Measurements from ENCODE around the gene ACLY. TPM values are rescaled to one million over a fixed set of nuclear protein-coding genes. Genes with fewer than 3 reads are reported as not detected.

Gene ACLY
- total RNA-seq, 1 donor, result 273 TPM

DNA sequence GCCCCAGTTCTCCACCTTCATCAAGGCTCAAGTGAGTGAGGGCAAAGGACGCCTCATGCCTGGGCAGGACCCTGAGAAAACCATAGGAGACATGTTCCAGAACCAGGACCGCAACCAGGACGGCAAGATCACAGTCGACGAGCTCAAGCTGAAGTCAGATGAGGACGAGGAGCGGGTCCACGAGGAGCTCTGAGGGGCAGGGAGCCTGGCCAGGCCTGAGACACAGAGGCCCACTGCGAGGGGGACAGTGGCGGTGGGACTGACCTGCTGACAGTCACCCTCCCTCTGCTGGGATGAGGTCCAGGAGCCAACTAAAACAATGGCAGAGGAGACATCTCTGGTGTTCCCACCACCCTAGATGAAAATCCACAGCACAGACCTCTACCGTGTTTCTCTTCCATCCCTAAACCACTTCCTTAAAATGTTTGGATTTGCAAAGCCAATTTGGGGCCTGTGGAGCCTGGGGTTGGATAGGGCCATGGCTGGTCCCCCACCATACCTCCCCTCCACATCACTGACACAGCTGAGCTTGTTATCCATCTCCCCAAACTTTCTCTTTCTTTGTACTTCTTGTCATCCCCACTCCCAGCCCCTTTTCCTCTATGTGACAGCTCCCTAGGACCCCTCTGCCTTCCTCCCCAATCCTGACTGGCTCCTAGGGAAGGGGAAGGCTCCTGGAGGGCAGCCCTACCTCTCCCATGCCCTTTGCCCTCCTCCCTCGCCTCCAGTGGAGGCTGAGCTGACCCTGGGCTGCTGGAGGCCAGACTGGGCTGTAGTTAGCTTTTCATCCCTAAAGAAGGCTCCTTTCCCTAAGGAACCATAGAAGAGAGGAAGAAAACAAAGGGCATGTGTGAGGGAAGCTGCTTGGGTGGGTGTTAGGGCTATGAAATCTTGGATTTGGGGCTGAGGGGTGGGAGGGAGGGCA lies 96.3 kb downstream of the ACLY start:
- Histone ChIP-seq H4K20me1 (ENCODE audit: insufficient read depth, low read length) (peaks cover 26% of the 10 kb centered on the region), H3K9me3 (ENCODE audit: low read depth, low read length) (no peaks in the 10 kb centered on the region), H3K36me3 (ENCODE audit: insufficient read depth, low read length) (peaks cover 47% of the 10 kb centered on the region), H3K27ac (ENCODE audit: low read depth, low read length) (no peak overlapping the region), H3K79me2 (ENCODE audit: insufficient read depth, low read length) (peaks cover 9% of the 10 kb centered on the region), H3K4me2 (ENCODE audit: insufficient read depth, low read length) (no peak overlapping the region), H2AFZ (ENCODE audit: low read length) (no peak overlapping the region), H3K4me3 (ENCODE audit: insufficient read depth, low read length) (no peak overlapping the region), H3K4me1 (ENCODE audit: insufficient read depth, low read length) (no peaks in the 10 kb centered on the region), H3K27me3 (ENCODE audit: insufficient read depth, low read length) (no peaks in the 10 kb centered on the region)
- peak; percentile 57 for DNase-seq (ENCODE audit: insufficient read length, low spot score, missing footprints)
- TF ChIP-seq, protein P1, sequence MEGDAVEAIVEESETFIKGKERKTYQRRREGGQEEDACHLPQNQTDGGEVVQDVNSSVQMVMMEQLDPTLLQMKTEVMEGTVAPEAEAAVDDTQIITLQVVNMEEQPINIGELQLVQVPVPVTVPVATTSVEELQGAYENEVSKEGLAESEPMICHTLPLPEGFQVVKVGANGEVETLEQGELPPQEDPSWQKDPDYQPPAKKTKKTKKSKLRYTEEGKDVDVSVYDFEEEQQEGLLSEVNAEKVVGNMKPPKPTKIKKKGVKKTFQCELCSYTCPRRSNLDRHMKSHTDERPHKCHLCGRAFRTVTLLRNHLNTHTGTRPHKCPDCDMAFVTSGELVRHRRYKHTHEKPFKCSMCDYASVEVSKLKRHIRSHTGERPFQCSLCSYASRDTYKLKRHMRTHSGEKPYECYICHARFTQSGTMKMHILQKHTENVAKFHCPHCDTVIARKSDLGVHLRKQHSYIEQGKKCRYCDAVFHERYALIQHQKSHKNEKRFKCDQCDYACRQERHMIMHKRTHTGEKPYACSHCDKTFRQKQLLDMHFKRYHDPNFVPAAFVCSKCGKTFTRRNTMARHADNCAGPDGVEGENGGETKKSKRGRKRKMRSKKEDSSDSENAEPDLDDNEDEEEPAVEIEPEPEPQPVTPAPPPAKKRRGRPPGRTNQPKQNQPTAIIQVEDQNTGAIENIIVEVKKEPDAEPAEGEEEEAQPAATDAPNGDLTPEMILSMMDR (IDR thresholded peaks at IDR 0.05; ENCODE audit: extremely low read depth, low read depth, low read length), result no peak

DNA sequence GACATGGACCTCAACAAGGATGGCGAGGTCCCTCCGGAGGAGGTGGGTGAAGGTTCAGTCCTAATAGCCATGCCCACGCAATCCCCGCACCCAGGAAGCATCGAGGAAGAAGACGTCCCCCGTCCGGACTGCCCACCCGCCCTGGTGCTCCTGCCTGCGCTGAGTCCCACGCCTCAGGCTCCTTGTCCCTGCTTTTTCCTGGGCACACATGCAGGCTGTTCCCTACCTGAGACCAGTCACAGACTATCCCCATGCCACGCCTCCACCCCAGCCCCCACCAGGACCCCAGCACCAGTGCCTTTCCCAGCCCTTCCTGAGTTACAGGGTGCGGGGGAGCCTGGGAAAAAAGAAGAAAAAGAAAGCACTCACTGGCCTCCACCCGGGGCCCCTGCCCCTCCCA lies 97.0 kb downstream of the ACLY start:
- Histone ChIP-seq H4K20me1 (ENCODE audit: insufficient read depth, low read length) (peaks cover 32% of the 10 kb centered on the region), H2AFZ (ENCODE audit: low read length) (no peak overlapping the region)

DNA sequence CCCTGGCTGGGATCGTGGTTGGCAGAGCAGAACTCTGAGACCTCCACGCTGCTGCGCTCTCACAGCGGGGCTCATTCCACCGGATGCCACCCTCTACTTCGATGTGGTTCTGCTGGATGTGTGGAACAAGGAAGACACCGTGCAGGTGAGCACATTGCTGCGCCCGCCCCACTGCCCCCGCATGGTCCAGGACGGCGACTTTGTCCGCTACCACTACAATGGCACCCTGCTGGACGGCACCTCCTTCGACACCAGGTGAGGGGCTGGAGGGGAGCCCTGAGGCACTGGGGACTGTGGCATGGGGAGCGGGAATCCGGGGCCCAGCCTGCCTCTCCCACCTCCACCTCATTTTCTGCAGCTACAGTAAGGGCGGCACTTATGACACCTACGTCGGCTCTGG lies 100.7 kb downstream of the ACLY start:
- no peaks in the 10 kb centered on the region for H3K27me3 ChIP-seq (ENCODE audit: insufficient read depth, low read length)
- H2AFZ ChIP-seq (ENCODE audit: low read length), result no peak overlapping the region
- H3K27ac ChIP-seq (ENCODE audit: low read depth, low read length), result no peak overlapping the region
- H3K4me2 ChIP-seq (ENCODE audit: insufficient read depth, low read length), result no peak overlapping the region
- H3K4me3 ChIP-seq (ENCODE audit: insufficient read depth, low read length), result no peak overlapping the region
- peaks cover 49% of the 10 kb centered on the region for H3K36me3 ChIP-seq (ENCODE audit: insufficient read depth, low read length)
- H3K4me1 ChIP-seq (ENCODE audit: insufficient read depth, low read length), result peaks cover 10% of the 10 kb centered on the region
- peaks cover 52% of the 10 kb centered on the region for H3K79me2 ChIP-seq (ENCODE audit: insufficient read depth, low read length)
- DNase-seq (ENCODE audit: insufficient read length, low spot score, missing footprints), result peak; percentile 56
- H3K9me3 ChIP-seq (ENCODE audit: low read depth, low read length), result no peaks in the 10 kb centered on the region
- TF ChIP-seq, protein P1 (IDR thresholded peaks at IDR 0.05; ENCODE audit: extremely low read depth, low read depth, low read length), result no peak
- H4K20me1 ChIP-seq (ENCODE audit: insufficient read depth, low read length), result peaks cover 40% of the 10 kb centered on the region

More for the DNA sequence above, 97.0 kb downstream of the ACLY start:
- H3K4me3 ChIP-seq (ENCODE audit: insufficient read depth, low read length), result no peak overlapping the region
- H3K4me2 ChIP-seq (ENCODE audit: insufficient read depth, low read length), result no peak overlapping the region
- no peaks in the 10 kb centered on the region for H3K4me1 ChIP-seq (ENCODE audit: insufficient read depth, low read length)
- peaks cover 50% of the 10 kb centered on the region for H3K36me3 ChIP-seq (ENCODE audit: insufficient read depth, low read length)
- H3K27me3 ChIP-seq (ENCODE audit: insufficient read depth, low read length), result no peaks in the 10 kb centered on the region
- no peak overlapping the region for H3K27ac ChIP-seq (ENCODE audit: low read depth, low read length)
- DNase-seq (ENCODE audit: insufficient read length, low spot score, missing footprints), result peak; percentile 49
- H3K9me3 ChIP-seq (ENCODE audit: low read depth, low read length), result no peaks in the 10 kb centered on the region
- TF ChIP-seq, protein P1 (IDR thresholded peaks at IDR 0.05; ENCODE audit: extremely low read depth, low read depth, low read length), result no peak
- H3K79me2 ChIP-seq (ENCODE audit: insufficient read depth, low read length), result peaks cover 16% of the 10 kb centered on the region

Small RNA genes lying within 50 kb of the gene (small RNA-seq; reads per million reads assigned to genes)
- gene AC125257.2, result not detected

Other genes starting within 250 kb of the ACLY start
- gene EIF1, start 230.1 kb downstream of the ACLY start, total RNA-seq, result 94.5 and 101 TPM in 2 replicates
- not detected in 2 replicates for gene GAST, start 206.6 kb downstream of the ACLY start, total RNA-seq
- under 0.01 TPM in 1 of 2 replicates, not detected in the other for gene HAP1, start 184.3 kb downstream of the ACLY start, total RNA-seq
- 18.0 and 24.2 TPM in 2 replicates for gene JUP, start 132.2 kb downstream of the ACLY start, total RNA-seq
- gene P3H4, start 107.0 kb downstream of the ACLY start, total RNA-seq, result 59.7 and 66.6 TPM in 2 replicates
- 387 and 396 TPM in 2 replicates for gene FKBP10, start 105.9 kb downstream of the ACLY start, total RNA-seq
- gene NT5C3B, start 82.7 kb downstream of the ACLY start, total RNA-seq, result 69.8 and 70.4 TPM in 2 replicates
- gene KLHL10, start 81.1 kb downstream of the ACLY start, total RNA-seq, result 0.36 and 0.59 TPM in 2 replicates
- 28.6 and 34.7 TPM in 2 replicates for gene KLHL11, start 53.5 kb downstream of the ACLY start, total RNA-seq
- 1.1 and 1.5 TPM in 2 replicates for gene ODAD4, start 11.7 kb upstream of the ACLY start, total RNA-seq
- gene CNP, start 47.8 kb upstream of the ACLY start, total RNA-seq, result 87.6 and 96.4 TPM in 2 replicates
- gene DNAJC7, start 98.5 kb upstream of the ACLY start, total RNA-seq, result 75.3 and 76.3 TPM in 2 replicates
- 38.0 and 39.1 TPM in 2 replicates for gene NKIRAS2, start 101.1 kb upstream of the ACLY start, total RNA-seq
- gene C17orf113, start 131.7 kb upstream of the ACLY start, total RNA-seq, result under 0.01 and 0.29 TPM in 2 replicates
- not detected in 2 replicates for gene ZNF385C, start 179.5 kb upstream of the ACLY start, total RNA-seq
- gene DHX58, start 193.8 kb upstream of the ACLY start, total RNA-seq, result 18.5 and 23.0 TPM in 2 replicates
- 8.3 and 9.0 TPM in 2 replicates for gene KAT2A, start 202.4 kb upstream of the ACLY start, total RNA-seq
- gene HSPB9, start 203.9 kb upstream of the ACLY start, total RNA-seq, result not detected in 2 replicates
- 80.0 and 90.5 TPM in 2 replicates for gene RAB5C, start 236.0 kb upstream of the ACLY start, total RNA-seq